ENCODE data around the gene ITFG2.

ITFG2 gene

GRCh38 chr12:2845280-2845679, 32.8 kb downstream of the ITFG2 start:
- ATAC-seq (ENCODE audit: insufficient read depth, low read depth) (no peak), DNase-seq (no peak)
- H4K20me1 ChIP-seq (ENCODE audit: insufficient read depth, low read length): no peaks in the 10 kb centered on the region
- H3K4me2 ChIP-seq (ENCODE audit: insufficient read depth, low read length): no peak overlapping the region
- no peaks in the 10 kb centered on the region for H3K9me3 ChIP-seq (ENCODE audit: insufficient read depth, low read length, severe bottlenecking)
- no peaks in the 10 kb centered on the region for H3K27me3 ChIP-seq (ENCODE audit: insufficient read depth, low read length, poor library complexity)
- no peak for TF ChIP-seq CTCF (IDR thresholded peaks at IDR 0.05; ENCODE audit: borderline replicate concordance, extremely low read depth, low read length, poor library complexity, severe bottlenecking)
- no peak for TF ChIP-seq EZH2 (IDR thresholded peaks at IDR 0.05; ENCODE audit: borderline replicate concordance, low read depth, low read length, severe bottlenecking)
- peaks cover 14% of the 10 kb centered on the region; the same call in 1 of the 2 replicates for H3K36me3 ChIP-seq (ENCODE audit: insufficient read depth, low read length)
- no peak overlapping the region for H3K4me3 ChIP-seq (ENCODE audit: low read depth in 1 of 2, low read length in 2 of 2)
- no peaks in the 10 kb centered on the region for H3K4me1 ChIP-seq (ENCODE audit: insufficient read depth, low read length)
- H2AFZ ChIP-seq (ENCODE audit: low read depth, low read length): no peak overlapping the region
- H3K79me2 ChIP-seq (ENCODE audit: insufficient read depth, low read length): no peaks in the 10 kb centered on the region
- no peak overlapping the region for H3K9ac ChIP-seq (ENCODE audit: low read depth, low read length)
- H3K27ac ChIP-seq (ENCODE audit: low read length): no peak overlapping the region

- no peak overlapping the region for H2AFZ ChIP-seq (ENCODE audit: low read depth, low read length)
- no peaks in the 10 kb centered on the region for H4K20me1 ChIP-seq (ENCODE audit: insufficient read depth, low read length)
- H3K4me1 ChIP-seq (ENCODE audit: insufficient read depth, low read length): no peaks in the 10 kb centered on the region
- H3K9ac ChIP-seq (ENCODE audit: low read depth, low read length): no peak overlapping the region
- TF ChIP-seq EZH2 (IDR thresholded peaks at IDR 0.05; ENCODE audit: borderline replicate concordance, low read depth, low read length, severe bottlenecking) (no peak), CTCF (IDR thresholded peaks at IDR 0.05; ENCODE audit: borderline replicate concordance, extremely low read depth, low read length, poor library complexity, severe bottlenecking) (no peak)
- no peaks in the 10 kb centered on the region for H3K79me2 ChIP-seq (ENCODE audit: insufficient read depth, low read length)
- H3K36me3 ChIP-seq (ENCODE audit: insufficient read depth, low read length): no peaks in the 10 kb centered on the region; the same call in 1 of the 2 replicates
- ATAC-seq (ENCODE audit: insufficient read depth, low read depth): no peak
- no peak overlapping the region for H3K4me3 ChIP-seq (ENCODE audit: low read depth in 1 of 2, low read length in 2 of 2)
- H3K9me3 ChIP-seq (ENCODE audit: insufficient read depth, low read length, severe bottlenecking): no peaks in the 10 kb centered on the region
- H3K27me3 ChIP-seq (ENCODE audit: insufficient read depth, low read length, poor library complexity): no peaks in the 10 kb centered on the region
- H3K4me2 ChIP-seq (ENCODE audit: insufficient read depth, low read length): no peak overlapping the region
- H3K27ac ChIP-seq (ENCODE audit: low read length): no peak overlapping the region
- DNase-seq: no peak
Observed at GRCh38 chr12:2851931-2852330, 39.5 kb downstream of the ITFG2 start.

GRCh38 chr12:2853626-2854025, 41.2 kb downstream of the ITFG2 start:
- Histone ChIP-seq H3K9ac (ENCODE audit: low read depth, low read length) (no peak overlapping the region), H3K9me3 (ENCODE audit: insufficient read depth, low read length, severe bottlenecking) (no peaks in the 10 kb centered on the region), H3K27ac (ENCODE audit: low read length) (no peak overlapping the region), H3K4me3 (ENCODE audit: low read depth in 1 of 2, low read length in 2 of 2) (no peak overlapping the region), H3K36me3 (ENCODE audit: insufficient read depth, low read length) (peaks cover 12% of the 10 kb centered on the region), H4K20me1 (ENCODE audit: insufficient read depth, low read length) (peaks cover 8% of the 10 kb centered on the region; the same call in 1 of the 2 replicates), H3K4me2 (ENCODE audit: insufficient read depth, low read length) (no peak overlapping the region), H3K79me2 (ENCODE audit: insufficient read depth, low read length) (no peaks in the 10 kb centered on the region), H3K27me3 (ENCODE audit: insufficient read depth, low read length, poor library complexity) (no peaks in the 10 kb centered on the region), H2AFZ (ENCODE audit: low read depth, low read length) (no peak overlapping the region), H3K4me1 (ENCODE audit: insufficient read depth, low read length) (no peaks in the 10 kb centered on the region)
- TF ChIP-seq CTCF (IDR thresholded peaks at IDR 0.05; ENCODE audit: borderline replicate concordance, extremely low read depth, low read length, poor library complexity, severe bottlenecking) (no peak), EZH2 (IDR thresholded peaks at IDR 0.05; ENCODE audit: borderline replicate concordance, low read depth, low read length, severe bottlenecking) (no peak)
- DNase-seq (no peak), ATAC-seq (ENCODE audit: insufficient read depth, low read depth) (no peak)

Measured in DND-41 (cell line).